HG02759 (cell line): ENCODE data around the gene ARHGAP32.
"Not testable (repeated sequence)": the region's sequence is repeated elsewhere in the genome, so short reads cannot be mapped to it uniquely, and the experiment has no call there.

Source experiments
- ATAC-seq: cut with Tn5 transposase; IDR thresholded peaks from one replicate; pipeline ENCODE4 v1.9.1; 2021; ENCODE audit warnings: mild to moderate bottlenecking, moderate library complexity; ENCODE audit not compliant: unreplicated experiment

The ARHGAP32 gene

GRCh38 chr11:129204150-129204838 is 12.2 kb upstream of the ARHGAP32 start:
- no peak for ATAC-seq

DNA sequence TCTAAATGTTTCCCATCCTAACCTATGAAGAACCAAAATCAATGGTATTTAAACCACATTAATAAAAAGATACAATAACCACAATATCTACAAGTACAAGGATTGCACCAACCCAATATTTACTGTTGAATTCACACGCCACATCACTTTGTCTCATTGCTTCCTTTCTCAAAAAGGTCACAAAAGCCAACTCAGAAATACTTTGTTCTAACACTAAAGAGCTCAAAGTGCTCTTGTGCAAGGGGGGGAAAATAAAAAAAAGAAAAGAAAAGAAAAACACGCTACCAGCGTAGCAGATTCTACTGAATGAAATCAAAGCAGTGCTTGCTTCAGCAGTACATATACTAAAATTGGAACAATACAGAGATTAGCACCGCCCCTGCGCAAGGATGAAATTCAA is 10.5 kb upstream of the ARHGAP32 start:
- ATAC-seq, result no peak

DNA sequence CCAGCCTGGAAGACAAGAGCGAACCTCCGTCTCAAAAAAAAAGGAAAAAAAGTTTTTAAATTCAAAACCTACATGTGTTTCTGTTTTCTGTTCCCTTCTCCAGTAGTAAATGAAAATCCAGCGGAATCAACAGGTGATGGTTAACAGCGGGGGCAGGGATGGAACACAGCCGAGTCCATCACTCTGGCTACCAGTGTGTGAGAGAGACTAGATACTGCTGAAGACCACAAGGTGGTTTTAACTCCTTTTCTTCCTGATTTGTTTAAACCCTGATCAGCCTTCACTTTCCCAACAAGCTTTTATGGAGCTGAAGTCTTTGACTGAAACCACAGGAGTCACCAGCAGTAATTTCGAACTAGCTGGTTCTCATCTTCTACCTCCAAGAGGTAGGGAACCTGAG is 3.6 kb upstream of the ARHGAP32 start:
- ATAC-seq, result no peak

DNA sequence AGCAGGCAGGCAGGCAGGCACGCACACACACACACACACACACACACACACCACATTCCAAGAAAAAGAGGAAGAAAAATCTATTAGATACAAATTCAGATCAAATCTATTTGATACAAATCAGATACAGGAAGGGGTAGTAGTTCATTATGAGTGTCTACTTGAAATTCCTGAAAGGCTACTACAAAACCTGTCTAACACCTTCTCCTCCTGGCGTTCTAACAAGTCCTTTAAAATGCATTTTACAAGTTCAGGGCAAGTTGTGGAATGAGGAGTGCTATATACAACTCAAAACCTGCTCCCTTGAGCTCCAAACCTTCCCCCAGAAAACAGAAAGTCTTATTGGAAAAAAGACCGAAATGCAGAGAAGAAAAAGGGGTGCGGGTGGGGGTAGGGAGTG is 476 bp downstream of the ARHGAP32 start:
- no peak for ATAC-seq

GRCh38 chr11:129190087-129190486 is 2.0 kb downstream of the ARHGAP32 start:
- ATAC-seq, result no peak

GRCh38 chr11:129189646-129190045 is 2.5 kb downstream of the ARHGAP32 start:
- no peak for ATAC-seq

- ATAC-seq, result not testable (repeated sequence)
Observed at GRCh38 chr11:129185082-129185481, 7.0 kb downstream of the ARHGAP32 start.

DNA sequence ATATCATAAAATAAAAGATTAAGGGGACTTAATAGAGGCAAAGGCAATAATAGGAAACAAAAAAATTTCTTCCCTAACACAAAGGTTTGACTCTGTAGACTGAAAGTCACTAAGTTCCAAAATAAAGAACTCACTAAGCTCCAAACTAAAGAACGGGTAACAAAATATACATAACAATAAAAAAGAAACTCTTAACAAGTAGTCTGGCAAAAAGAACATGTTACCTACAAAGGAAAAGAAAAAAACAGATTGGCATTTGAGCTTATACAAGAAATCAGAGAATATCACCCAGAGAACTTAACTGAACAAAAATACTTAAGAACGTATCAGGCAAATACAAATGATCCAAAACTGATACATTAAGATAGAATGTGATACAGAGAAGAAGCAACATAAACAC is 7.5 kb downstream of the ARHGAP32 start:
- ATAC-seq, result no peak

GRCh38 chr11:129167315-129167714 is 24.8 kb downstream of the ARHGAP32 start:
- ATAC-seq, result no peak

GRCh38 chr11:129163714-129164164 is 28.4 kb downstream of the ARHGAP32 start:
- no peak for ATAC-seq

DNA sequence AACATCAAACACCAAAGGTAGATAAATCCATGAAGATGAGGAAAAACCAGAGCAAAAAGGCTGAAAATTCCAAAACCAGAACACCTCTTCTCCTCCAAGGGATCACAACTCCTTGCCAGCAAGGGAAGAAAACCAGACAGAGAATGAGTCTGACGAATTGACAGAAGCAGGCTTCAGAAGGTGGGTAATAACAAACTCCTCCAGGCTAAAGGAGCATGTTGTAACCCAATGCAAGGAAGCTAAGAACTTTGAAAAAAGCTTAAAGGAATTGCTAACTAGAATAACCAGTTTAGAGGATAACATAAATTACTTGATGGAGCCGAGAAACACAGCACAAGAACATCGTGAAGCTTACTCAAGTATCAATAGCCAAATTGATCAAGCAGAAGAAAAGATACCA is 35.0 kb downstream of the ARHGAP32 start:
- ATAC-seq, result not testable (repeated sequence)

DNA sequence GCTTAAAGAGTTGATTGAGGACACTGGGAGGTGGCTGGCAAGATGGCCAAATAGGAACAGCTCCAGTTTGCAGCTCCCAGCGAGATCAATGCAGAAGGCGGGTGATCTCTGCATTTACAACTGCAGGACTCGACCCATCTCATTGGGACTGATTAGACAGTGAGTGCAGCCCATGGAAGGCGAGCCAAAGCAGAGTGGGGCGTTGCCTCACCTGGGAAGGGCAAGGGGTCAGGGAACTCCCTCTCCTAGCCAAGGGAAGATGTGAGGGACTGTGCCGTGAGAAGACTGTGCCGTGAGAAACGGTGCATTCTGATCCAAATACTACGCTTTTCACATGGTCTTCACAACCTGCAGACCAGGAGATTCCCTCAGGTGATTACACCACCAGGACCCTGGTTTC is 36.4 kb downstream of the ARHGAP32 start:
- no peak for ATAC-seq

DNA sequence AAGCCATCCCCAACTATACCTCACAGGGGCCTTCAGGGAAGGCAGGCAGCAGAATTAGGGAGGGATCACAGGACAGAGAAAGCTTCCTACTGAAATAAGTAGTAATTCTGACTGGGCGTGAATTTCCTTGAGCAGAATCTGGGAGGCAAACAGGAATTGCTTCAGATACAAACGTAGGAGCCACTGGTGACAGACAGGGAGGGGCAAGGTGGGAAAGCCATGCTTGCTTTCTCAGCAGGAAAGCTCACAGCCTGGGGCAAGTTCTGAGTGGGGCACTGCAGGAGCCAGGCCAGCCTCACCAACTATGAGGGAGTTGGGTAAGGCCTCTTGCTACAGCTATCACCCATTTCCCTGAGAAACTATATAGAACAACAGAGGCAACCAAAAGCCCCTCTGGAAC is 43.6 kb downstream of the ARHGAP32 start:
- no peak for ATAC-seq

DNA sequence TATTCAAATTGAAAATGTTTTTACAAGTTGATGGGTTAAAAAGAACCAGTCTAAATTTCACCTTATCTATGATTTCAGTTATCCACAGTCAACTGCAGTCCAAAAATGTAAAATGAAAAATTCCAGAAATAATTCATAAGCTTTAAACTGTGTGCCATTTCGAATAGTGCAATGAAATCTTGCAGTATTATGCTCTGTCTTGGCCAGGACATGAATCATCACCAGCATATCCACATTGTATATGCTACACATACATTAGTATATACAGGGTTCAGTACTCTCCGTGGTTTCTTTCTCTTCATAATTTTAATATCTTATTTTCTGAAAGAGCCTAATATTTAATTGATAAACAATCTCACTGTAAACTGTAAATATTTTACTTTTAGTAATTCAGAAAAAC is 45.9 kb downstream of the ARHGAP32 start:
- ATAC-seq, result no peak

GRCh38 chr11:129145276-129145675 is 46.8 kb downstream of the ARHGAP32 start:
- no peak for ATAC-seq

DNA sequence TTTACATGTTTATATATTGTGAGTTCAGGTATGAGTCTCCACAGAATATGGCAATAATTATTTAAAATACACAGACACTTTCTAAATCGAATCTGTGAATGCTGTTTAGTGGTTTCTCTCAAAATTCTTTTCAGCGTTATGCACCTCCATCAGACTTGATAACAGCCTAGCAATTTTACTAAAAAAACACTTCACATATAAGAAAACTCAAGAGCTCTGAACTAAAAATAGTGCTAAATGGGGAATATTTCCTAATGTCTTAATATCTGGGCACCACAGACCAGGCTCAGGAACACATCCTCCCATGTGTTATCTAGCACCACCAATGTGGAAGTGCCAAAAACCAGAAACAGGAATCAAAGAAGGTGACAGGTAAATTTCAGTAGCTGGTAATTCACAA is 47.9 kb downstream of the ARHGAP32 start:
- ATAC-seq, result no peak

DNA sequence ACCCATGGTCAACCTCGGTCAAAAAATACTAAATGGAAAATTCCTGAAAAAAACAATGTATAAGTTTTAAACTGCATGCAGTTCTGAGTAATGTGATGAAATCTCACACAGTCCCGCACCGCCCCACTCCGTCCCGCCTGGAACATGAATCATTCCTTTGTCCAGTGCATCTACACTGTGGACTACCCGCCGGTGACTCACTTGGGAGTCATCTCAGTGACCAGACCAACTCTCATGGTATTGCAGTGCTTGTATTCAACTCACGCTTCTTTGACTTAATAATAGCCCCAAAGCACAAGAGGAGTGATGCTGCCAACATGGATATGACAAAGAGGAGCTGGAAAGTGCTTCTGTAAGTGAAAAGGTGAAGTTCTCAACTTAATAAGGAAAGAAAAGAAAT is 48.8 kb downstream of the ARHGAP32 start:
- ATAC-seq, result no peak

DNA sequence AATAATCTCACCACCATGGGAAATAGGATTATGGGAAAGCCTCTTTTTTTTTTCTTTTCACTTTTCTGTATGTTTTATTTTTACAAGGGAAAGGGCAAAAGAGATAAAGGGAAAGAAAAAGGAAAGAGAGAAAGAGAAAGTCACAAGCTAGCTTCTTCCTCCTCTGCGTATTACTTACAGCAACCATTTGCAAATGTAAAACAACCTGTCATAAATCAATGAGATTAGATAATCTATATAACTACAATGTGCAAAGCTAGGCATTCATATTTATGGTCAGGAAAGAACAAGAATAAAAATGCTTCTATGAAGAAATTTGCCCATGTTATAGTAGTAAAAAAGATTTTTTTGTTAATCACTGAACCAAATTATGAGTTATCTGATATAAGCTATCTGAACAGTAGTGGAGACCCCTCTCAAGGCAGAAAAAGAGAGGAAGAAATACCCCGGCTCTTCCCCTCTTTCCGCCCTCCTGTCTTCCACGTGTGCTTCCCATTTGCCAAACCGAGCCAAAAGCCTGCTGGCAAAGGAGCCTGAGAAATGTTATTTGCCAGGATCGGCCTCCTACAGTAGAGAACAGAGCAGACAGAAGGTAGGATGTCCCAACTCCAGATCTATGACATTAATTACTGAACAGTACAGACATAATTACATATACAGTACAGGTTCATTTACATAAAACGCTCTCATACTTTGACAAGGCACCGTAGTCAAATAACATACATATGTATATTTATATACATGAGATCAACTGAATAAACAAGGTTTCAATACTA is 50.2 kb downstream of the ARHGAP32 start:
- no peak for ATAC-seq

GRCh38 chr11:129131316-129131715 is 60.8 kb downstream of the ARHGAP32 start:
- no peak for ATAC-seq

DNA sequence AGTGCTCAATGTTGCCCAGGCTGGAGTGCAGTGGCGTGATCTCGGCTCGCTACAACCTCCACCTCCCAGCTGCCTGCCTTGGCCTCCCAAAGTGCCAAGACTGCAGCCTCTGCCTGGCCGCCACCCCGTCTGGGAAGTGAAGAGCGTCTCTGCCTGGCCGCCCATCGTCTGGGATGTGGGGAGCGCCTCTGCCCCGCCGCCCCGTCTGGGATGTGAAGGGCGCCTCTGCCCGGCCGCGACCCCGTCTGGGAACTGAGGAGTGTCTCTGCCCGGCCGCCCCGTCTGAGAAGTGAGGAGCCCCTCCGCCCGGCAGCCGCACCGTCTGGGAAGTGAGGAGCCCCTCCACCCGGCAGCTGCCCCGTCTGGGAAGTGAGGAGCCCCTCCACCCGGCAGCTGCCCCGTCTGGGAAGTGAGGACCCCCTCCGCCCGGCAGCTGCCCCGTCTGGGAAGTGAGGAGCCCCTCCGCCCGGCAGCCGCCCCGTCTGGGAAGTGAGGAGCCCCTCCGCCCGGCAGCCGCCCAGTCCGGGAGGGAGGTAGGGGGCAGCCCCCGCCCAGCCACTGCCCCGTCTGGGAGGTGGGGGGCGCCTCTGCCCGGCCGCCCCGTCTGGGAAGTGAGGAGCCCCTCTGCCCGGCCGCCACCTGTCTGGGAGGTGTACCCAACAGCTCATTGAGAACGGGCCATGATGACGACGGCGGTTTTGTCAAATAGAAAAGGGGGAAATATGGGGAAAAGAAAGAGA is 63.1 kb downstream of the ARHGAP32 start:
- ATAC-seq, result not testable (repeated sequence)

DNA sequence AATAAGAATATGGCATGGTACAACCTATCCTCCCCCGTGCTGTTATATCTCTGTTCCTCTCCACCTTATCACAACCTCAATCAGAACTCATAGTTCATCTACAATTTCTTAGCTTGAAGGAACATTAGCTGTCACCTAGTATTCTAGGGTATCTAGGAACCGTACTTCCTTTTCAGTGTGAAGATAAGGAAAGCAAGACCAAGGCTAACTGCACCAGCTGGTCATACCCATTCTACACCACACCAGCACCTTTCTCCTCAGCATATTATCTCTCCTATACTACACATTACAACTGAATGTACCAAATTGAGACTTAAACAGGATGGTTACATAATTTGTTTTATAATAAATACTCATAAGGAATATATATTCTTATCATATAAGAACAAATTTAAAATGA is 73.1 kb downstream of the ARHGAP32 start:
- ATAC-seq, result no peak
